Panc1 (cell line): ENCODE data around the gene PGA3.

Experiments
- POLR2AphosphoS5 ChIP-seq: IDR thresholded peaks from 2 replicates; pipeline ENCODE4 v1.6.1; 2012; ENCODE audit warnings: mild to moderate bottlenecking, low read depth, low read length, moderate library complexity
- TF ChIP-seq, protein P1 (sequence below): fragments of 450-650 bp; IDR thresholded peaks from 2 replicates; pipeline ENCODE4 v1.5.1; 2017; ENCODE audit warnings: mild to moderate bottlenecking
- TF ChIP-seq, protein P2 (sequence below), 2 experiments: IDR thresholded peaks; 2 replicates each; pipeline ENCODE4 v1.6.1; 2011 to 2012; ENCODE audit warnings: low read depth in 2 of 2, control low read depth in 1 of 2, low read length in 1 of 2, mild to moderate bottlenecking in 1 of 2, moderate library complexity in 1 of 2; ENCODE audit not compliant: insufficient read depth in 1 of 2

DNA sequence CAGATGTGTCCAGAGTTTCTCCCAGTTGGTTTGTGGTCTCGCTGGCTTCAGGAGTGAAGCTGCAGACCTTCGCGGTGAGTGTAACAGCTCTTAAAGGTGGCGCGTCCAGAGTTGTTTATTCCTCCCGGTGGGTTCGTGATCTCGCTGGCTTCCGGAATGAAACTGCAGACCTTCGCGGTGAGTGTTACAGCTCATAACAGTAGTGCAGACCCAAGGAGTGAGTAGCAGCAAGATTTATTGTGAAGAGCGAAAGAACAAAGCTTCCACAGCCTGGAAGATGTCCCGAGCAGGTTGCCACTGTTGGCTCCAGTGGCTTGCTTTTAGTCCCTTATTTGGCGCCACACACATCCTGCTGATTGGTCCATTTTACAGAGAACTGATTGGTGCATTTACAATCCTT lies 1.8 kb upstream of the PGA3 start:
- TF ChIP-seq, protein P1, sequence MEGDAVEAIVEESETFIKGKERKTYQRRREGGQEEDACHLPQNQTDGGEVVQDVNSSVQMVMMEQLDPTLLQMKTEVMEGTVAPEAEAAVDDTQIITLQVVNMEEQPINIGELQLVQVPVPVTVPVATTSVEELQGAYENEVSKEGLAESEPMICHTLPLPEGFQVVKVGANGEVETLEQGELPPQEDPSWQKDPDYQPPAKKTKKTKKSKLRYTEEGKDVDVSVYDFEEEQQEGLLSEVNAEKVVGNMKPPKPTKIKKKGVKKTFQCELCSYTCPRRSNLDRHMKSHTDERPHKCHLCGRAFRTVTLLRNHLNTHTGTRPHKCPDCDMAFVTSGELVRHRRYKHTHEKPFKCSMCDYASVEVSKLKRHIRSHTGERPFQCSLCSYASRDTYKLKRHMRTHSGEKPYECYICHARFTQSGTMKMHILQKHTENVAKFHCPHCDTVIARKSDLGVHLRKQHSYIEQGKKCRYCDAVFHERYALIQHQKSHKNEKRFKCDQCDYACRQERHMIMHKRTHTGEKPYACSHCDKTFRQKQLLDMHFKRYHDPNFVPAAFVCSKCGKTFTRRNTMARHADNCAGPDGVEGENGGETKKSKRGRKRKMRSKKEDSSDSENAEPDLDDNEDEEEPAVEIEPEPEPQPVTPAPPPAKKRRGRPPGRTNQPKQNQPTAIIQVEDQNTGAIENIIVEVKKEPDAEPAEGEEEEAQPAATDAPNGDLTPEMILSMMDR, result no peak
- TF ChIP-seq, protein P2, sequence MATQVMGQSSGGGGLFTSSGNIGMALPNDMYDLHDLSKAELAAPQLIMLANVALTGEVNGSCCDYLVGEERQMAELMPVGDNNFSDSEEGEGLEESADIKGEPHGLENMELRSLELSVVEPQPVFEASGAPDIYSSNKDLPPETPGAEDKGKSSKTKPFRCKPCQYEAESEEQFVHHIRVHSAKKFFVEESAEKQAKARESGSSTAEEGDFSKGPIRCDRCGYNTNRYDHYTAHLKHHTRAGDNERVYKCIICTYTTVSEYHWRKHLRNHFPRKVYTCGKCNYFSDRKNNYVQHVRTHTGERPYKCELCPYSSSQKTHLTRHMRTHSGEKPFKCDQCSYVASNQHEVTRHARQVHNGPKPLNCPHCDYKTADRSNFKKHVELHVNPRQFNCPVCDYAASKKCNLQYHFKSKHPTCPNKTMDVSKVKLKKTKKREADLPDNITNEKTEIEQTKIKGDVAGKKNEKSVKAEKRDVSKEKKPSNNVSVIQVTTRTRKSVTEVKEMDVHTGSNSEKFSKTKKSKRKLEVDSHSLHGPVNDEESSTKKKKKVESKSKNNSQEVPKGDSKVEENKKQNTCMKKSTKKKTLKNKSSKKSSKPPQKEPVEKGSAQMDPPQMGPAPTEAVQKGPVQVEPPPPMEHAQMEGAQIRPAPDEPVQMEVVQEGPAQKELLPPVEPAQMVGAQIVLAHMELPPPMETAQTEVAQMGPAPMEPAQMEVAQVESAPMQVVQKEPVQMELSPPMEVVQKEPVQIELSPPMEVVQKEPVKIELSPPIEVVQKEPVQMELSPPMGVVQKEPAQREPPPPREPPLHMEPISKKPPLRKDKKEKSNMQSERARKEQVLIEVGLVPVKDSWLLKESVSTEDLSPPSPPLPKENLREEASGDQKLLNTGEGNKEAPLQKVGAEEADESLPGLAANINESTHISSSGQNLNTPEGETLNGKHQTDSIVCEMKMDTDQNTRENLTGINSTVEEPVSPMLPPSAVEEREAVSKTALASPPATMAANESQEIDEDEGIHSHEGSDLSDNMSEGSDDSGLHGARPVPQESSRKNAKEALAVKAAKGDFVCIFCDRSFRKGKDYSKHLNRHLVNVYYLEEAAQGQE (IDR thresholded peaks at IDR 0.05; ENCODE audit: insufficient read depth in 1 of 2, low read depth in 2 of 2, low read length in 1 of 2), result no peak
- no peak for TF ChIP-seq POLR2AphosphoS5
